OCI-M1 (cell line): ENCODE data around the gene ZDHHC11B.
"Not testable (repeated sequence)": the region's sequence is repeated elsewhere in the genome, so short reads cannot be mapped to it uniquely, and the experiment has no call there.

Source experiments
- DNase-seq: peaks from one replicate; lab custom pipeline; 2025; lab: John Stamatoyannopoulos, UW

Gene ZDHHC11B

DNA sequence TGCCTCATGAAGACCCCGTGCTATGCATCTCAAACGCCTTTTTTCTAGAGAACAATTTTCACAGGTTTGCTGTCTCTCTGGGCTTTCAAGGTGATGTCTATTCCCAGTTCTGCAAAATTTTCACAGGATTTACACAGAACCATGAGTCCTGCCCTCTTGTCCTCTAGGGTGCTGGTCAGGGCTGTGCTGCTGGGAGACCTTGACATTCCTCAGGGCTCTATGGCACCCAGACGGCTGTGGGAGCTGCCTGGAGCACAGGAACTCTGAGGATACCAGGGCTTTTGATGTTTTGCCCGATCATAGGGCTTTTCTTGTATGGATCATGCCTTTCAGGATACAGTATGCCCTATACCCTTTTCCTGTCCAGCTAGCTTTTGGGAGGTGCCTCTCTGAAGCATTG is 68.9 kb downstream of the ZDHHC11B start:
- DNase-seq = not testable (repeated sequence)

DNA sequence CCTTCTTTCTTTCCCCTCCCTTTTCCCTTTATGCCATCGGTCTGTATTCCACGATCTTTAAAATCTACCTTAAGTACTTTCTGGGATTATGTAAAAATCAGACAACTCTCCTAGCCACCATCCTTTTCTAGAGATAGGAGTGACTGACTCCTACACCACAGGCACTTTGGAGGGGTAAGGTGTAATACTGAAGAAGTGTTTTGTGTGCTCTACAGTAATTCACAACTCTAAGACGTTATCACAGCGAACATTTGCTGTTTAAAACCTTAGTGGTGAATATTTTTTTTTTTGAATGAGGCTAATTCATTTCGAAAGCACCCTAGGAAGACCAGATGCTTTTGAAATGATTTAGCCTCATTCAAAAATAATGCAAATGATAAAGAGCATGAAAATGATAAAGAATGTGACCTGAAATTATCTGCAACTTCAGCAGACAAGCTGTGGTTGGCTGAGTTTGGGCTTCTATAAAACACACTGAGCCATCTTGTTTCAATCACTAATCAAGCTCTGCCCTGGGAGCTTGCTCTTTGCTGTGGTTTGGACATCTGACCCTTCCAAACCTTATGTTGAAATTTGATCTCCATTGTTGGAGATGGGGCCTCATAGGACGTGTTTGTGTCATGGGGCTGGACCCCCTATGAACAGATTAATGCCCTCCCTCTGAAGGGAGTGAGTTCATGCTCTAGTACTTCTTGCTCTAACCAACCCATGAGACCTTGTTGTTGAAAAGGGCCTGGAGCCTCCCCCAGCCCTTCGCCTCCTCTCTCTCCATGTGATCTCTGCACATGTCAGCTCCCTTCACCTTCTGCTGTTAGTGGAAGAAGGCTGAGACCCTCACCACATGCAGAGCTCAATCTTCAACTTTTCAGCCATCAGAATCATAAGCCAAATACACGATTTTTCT is 70.1 kb downstream of the ZDHHC11B start:
- DNase-seq = not testable (repeated sequence)

DNA sequence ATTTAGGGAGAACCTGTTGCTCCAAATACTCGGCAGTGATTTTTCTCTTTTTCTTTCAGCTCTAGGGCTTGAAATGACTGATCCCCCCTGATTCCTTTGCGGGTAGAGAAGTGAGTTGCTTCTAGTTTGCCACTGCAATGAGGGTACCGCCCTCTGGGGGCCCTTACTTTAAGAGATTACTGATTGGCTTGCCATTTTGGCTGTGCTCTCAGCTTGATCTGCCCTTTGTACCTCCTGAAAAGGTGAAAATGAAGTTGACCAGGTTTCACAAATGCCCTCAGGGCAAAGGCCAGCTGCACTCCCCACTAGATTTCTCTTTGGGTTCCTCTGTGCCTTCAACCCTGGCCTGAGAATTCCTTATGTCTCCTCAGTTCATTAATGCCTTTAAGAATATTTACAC is 70.8 kb downstream of the ZDHHC11B start:
- not testable (repeated sequence) for DNase-seq

DNA sequence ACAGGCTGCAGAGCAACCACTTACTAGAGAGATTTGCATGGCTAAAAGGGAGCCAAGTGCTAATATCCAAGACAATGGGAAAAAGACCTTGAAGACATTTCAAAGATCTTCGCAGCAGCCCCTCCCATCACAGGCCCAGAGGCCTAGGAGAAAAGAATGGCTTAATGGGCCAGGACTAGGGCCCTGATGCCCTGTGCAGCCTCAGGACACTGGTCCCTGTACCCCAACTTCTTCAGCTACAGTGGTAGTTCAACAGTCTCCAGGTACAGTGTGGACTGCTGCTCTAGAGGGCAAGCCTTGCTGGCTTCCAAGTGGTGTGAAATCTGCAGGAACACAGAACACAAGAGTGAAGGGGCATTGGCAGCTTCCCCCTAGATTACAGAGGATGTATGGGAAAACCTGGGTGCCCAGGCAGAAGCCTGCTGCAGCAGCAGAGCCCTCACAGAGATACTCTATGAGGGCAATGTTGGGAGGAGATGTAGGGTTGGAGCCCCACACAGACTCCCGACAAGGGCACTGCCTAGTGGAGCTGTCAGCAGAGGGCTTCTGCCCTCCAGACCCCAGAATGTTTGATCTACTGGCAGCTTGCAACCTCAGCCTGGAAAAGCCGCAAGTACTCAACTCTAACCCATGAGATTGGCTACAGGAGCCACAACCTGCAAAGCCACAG is 75.5 kb downstream of the ZDHHC11B start:
- not testable (repeated sequence) for DNase-seq

DNA sequence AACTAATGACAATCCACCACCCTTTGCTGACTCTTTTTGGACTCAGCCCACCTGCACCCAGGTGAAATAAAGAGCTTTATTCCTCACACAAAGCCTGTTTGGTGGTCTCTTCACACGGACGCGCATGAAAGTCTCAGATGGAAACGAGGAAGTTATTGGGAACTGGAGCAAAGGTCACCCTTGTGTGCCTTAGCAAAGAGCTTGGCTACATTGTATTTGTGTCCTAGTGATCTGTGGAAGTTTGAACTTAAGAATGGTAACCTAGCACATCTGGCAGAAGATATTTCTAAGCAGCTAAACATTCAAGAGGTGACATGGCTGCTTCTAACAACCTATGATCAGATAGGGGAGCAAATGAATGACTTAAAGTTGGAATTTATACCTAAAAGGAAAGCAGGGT is 76.2 kb downstream of the ZDHHC11B start:
- not testable (repeated sequence) for DNase-seq

DNA sequence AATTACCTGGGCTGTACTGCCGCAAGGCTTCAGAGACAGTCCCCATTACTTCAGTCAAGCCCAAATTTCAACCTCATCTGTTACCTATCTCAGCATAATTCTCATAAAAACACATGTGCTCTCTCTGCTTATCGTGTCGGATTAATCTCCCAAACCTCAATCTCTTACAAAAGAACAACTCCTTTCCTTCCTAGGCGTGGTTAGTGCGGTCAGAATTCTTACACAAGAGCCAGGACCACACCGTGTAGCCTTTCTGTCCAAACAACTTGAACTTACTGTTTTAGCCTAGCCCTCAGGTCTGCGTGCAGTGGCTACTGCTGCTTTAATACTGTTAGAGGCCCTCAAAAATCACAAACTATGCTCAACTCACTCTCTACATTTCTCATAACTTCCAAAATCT is 78.4 kb downstream of the ZDHHC11B start:
- DNase-seq = peak; percentile 54

DNA sequence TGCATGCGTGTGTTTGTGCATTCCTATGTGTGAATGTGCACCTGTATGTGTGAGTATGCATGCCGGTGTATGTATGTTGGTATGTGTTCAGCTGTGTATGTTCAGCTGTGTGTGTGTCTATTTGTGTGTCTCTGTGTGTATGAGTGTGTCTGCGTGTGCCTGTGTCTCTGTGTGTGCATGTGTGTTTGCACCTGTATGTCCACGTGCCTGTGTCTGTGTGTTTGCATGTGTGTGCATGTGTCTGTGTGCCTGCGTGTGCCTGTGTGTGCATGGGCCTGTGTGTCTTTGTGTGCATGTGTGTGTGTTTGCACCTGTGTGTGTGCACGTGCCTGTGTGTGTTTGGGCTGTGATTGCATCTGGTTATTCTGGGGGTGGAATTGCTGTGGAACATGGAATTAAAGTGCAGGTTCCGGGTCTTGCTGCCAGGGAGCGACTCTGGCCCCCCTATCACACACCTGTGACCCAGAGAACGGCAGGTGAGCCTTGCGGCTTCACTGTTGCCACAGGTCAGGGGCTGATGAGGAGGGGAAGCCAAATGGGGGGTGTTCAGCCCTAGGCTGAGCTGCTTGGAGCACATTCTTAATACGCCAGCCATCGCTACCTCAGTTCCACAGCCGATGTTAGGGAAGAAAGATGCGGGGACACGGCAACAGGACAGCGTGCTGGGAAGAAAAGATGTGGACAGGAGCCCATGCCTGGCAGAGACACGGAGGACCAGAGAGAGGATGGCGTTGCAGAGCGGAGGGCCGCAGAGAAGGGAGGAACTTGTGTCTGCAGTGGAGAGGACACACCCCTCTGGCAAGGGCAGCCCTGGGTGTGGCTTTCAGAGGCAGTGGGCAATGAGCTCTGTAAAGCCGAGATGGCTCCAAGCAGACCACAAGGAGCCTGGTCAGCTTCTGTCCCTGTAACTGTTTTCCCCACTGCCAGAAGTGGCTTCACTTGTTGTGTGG is 87.5 kb downstream of the ZDHHC11B start:
- not testable (repeated sequence) for DNase-seq

DNA sequence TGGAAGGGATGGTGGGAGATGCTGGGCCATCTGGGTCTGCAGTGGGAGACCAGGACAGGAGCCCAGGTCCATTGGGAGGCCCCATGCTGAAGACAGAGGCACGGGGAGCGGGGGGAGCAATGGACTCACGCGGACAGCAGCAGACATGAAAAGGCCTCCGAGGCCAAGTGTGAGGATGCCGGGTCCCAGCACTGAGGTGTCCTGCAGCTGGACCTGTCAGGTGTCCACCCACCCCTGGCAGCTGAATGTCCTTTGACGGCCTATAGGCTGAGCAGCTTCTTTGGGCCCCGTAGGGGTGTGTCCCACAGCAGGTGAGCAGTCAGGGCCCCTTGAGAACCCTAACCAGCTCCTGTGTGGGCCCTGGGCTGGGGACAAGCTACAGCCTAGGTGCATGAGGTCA is 88.3 kb downstream of the ZDHHC11B start:
- DNase-seq = not testable (repeated sequence)

DNA sequence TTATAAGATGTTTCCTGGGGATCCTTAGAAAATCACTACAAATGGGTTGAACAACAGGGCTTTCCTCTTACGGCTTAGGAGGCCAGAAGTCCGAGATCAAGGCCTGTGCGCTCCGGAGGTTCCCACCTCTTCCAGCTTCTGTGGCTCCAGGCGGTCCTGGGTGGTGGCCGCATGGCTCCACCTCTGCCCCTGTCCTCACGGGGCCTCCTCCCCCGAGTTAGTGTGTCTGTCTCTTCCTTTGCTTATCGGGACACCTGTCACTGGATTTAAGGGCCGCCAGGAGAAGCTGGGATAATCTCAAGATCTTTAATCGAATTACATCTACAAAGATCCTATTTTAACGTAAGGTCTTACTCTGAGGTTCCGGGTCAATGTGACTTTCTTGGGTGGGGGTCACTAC is 89.1 kb downstream of the ZDHHC11B start:
- not testable (repeated sequence) for DNase-seq

DNA sequence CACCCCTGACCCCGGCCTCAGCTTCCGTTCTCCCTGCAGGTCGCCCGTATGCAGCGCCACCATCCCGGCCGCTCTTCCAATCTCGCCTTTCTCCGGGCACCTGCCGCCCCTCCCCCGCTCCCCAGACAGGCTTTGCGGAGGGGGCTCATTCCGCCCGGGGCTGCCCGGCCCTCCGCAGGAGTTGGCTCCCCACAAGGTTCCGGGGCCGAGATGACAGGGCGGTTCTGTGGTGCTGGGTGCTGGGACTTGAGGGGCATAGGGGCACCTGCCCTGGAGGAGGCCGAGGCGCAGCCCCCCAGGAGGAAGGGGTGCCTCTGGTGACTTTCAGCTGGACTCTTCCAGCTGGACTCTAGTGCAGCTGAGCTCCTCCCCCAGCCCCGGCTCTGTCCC is 90.5 kb downstream of the ZDHHC11B start:
- not testable (repeated sequence) for DNase-seq

DNA sequence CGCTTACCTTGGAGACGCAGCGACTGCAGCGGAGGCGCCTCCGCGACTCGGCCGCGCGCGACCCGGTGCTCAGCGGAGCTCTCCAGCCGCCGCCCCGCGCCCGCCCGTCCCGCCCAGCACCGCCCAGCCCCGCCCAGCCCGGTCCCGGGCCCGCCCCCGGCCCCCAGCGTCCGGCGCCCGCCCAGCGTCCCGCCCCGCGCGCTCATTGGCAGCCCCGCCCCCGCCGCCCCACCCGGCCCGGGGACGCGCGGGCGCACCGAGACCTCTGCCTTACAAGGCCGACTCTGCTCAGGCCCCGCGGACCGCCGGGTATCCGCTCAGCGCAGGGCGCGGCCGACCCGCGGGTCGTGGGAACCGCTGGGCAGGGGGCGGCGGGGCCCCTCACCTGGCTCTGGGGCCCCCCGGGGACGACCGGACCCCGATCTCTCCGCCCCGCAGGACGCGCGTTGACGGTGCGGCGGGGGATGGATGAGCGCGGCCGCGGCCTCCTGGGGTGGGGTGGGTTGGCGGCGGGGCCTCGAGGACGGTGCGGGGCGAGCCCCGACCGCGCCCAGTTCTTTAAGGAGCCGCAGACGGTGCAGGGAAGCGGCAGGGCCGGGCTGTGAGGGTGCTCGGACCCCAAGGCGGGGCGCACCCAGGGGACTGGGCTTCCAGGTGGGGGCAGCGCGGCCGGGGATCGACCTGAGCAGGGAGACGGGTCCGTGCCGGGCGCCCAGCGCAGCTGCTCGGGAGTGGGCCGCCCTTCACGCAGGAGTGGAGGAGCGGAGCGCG is 91.1 kb downstream of the ZDHHC11B start, which contains the start of gene TPPP:
Gene TPPP, minus strand, starts transcription at position 82 of the 771 bp plus-strand sequence. CDS start 15,292 bp downstream, outside the sequence.
- DNase-seq = peak; percentile 67

DNA sequence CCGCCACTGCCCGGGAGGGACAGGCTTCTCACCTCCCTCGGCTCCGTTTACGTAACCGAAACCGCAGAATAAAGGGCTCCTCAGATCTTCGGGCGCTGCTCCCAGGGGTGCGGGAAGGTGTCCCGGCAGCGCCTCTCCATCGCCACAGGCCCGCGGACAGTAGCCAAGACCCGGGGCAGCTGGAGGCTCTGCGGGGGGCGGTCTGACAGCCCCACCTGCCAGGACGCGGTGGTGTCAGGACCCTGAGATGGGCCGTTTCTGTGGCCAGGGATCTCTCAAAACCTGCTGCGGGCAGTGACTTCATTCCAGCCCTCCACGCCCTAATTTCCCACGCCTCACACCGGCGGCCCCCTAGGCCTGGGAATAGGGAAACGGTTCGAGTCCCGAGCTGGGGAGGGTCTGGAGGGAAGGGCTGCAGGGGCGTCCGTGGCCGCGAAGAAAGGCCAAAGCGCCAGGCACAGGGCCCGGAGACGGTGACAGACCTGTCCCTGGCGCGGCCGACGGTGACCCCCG is 91.9 kb downstream of the ZDHHC11B start:
- not testable (repeated sequence) for DNase-seq

DNA sequence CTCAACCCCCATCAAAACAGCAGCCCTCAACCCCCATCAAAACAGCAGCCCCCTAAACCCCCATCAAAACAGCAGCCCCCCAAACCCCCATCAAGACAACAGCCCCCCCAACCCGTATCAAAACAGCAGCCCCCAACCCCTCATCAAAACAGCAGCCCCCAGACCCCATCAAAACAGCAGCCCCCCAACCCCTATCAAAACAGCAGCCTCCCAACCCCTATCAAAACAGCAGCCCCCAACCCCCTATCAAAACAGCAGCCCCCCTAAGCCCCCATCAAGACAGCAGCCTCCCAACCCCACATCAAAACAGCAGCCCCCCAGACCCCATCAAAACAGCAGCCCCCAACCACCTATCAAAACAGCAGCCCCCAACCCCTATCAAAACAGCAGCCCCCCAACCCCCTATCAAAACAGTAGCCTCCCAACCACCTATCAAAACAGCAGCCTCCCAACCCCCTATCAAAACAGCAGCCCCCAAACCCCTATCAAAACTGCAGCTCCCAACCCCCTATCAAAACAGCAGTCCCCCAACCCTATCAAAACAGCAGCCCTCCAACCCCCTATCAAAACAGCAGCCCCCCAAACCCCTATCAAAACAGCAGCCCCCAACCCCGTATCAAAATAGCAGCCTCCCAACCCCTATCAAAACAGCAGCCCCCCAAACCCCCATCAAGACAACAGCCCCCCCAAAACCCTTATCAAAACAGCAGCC is 92.6 kb downstream of the ZDHHC11B start:
- no peak for DNase-seq

DNA sequence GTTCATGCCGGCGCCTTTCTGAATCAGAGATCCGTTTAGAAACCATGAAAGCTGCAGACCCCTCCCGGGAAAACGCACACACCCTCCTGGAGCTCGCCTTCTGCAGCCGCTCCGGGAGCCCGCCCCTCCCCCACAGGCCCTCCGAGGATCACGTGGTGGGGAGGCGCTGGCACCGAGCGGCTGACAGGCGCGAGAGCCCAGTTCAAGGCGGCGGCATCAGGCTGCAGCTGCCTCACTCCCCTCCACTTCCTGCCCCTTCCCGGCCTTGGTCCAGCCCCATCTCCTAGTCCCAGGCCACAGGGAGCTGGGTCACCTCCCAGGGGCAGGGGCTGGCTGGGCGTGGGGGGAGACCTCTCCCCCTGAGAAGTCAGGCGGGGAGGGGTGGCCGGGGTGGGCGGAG is 93.5 kb downstream of the ZDHHC11B start:
- not testable (repeated sequence) for DNase-seq

DNA sequence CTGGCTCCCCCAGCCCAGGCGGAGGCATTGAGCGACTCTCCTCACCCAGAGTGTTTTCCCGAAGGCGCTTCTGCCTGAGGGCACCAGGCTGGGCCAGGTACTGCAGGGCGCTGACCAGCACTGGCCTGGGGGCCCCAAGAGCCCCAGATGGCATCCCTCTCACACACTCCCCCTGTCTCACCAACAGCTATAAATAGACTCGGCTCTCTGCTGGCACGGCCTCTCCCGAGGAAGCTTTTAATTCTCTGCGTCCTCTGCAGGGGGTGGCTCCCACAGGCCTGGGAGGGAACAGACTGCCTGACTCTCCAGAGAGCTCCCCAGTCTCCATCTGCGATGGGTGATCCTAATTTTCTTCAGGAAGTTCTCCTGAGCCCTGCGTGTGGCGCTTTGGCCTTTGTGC is 94.2 kb downstream of the ZDHHC11B start:
- not testable (repeated sequence) for DNase-seq

DNA sequence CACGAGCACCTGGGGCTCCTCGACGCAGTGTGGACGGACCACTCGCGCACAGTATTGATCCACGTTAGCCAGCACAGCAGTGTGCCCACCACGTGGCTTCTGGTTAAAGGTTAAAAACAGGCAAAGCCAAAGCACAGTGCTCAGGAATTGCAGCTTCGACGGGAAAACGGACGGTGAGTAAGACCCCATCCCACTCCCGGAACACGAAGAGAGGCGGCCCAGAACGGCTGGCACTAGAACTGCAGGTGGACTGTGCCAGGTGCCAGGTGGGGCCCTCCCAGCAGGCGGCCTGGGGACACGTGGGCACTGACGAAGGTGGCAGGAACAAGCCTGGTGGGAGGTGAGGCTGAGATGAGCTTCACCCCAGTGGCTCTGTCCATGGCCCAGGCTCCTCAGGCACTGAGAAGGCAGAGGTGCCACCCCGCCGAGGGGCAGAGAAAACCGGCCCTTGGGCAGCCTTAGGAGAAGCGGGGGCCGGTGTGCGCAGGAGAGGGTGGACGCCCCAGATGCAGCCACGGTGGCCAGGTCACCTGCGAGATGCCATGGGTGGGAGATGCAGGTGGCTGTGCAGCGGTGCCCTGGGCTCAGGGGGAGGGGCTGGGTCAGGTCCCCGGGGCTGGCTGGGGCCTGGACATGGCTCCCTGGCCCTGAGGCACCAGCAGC is 96.0 kb downstream of the ZDHHC11B start:
- not testable (repeated sequence) for DNase-seq

DNA sequence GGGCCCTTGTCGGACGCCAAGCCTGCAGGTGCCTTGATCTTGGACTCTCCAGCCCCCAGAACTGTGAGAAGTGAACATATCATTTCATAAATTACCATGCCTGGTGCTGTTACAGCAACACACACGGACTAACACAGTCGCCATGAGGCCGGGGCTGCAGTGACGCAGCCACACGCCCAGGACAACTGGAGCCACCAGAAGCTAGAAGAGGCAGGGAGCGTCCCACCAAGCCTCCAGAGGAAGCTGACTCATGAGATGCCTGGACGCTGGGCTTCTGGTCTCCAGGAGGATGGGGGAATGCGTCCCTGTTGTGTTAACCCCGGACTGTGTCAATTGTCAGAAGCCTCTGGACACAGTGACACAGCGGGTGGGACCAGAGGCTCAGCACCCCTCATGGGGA is 97.6 kb downstream of the ZDHHC11B start:
- DNase-seq = not testable (repeated sequence)

DNA sequence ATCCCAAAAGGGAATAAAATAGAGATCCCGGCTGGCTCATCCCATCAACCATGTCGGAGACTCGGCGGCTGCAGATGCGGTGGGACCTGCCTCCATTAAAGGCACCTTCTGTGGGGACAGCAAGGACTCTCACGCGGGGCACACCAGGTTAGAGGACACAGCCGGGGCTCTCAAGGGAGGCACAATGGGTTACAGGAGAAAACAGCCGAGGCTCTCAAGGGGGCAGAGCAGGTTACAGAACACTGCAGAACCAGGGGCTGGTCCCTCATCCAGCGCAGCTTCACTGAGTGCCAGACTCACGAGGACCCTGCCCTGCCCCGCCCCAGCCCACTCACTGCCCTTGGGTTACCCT is 98.4 kb downstream of the ZDHHC11B start:
- not testable (repeated sequence) for DNase-seq

DNA sequence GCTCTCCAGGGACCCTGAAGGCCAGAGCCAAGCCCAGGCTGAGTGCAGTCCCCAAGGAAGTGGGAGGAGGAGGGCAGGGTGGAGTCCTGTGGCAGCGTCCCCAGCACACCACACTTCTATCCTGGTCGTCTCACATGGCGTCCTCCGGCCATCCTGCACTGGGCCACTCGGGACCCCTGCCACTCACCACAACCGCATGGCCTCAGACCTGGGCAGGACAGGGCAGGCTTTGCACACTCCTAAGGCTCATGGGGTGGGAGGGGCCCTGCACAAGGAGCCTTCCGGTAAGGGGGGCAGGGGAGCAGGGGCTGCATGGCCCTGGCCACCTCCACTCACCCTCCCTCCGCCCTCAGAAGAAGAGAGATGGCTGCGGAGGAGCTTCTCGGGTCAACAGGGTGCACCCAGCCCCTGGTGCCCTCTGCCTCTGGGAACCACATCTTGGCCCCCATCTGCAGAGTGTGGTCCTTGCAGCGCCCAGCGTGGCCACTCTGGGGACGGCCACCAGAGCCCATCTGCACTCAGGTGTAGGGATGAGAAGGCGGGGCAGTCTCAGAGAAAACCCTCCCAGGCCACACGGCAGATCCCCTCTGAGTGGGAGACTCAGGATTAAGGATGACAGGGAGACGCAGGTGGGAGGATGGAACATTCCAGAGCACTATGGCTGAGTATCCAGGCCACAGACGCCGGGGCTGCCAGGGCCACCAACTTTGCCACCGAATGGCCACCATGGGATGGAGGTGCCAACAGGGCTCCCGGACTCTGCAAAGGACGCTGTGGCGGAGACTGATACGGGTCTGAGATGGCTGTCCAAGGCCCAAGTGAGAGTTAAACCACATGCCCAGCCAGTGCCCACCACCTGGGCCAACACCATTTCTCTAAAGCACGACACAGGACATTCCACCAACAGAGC is 99.0 kb downstream of the ZDHHC11B start:
- no peak for DNase-seq
